Osteoblast (primary cell): Measurements from ENCODE around the gene FCN3. TPM values are rescaled to one million over a fixed set of nuclear protein-coding genes. Genes with fewer than 3 reads are reported as not detected.
A peak's percentile ranks its signal among the peaks of the same experiment; 100 is the strongest.

Source experiments
- DNase-seq: peaks from one replicate; pipeline ENCODE4 v3.0.0; 2011; ENCODE audit warnings: low spot score, mixed read lengths; ENCODE audit not compliant: insufficient read length; ENCODE audit errors: missing footprints
- H2AFZ ChIP-seq: 2 replicates; pipeline ENCODE4 v1.6.0; 2011; ENCODE audit warnings: mild to moderate bottlenecking, low read length
- H3K27ac ChIP-seq: 2 replicates; pipeline ENCODE4 v1.5.1; 2011; ENCODE audit warnings: mild to moderate bottlenecking, low read depth, low read length, moderate library complexity
- H3K27me3 ChIP-seq: 2 replicates; pipeline ENCODE4 v1.6.0; 2012; ENCODE audit warnings: mild to moderate bottlenecking, control low read depth, inconsistent platforms, low read length, moderate library complexity; ENCODE audit not compliant: insufficient read depth
- H3K36me3 ChIP-seq: 2 replicates; pipeline ENCODE4 v1.5.1; 2011; ENCODE audit warnings: mild to moderate bottlenecking, low read length, control low read depth, moderate library complexity; ENCODE audit not compliant: insufficient read depth
- H3K4me1 ChIP-seq: 2 replicates; pipeline ENCODE4 v1.5.1; 2011; ENCODE audit warnings: mild to moderate bottlenecking, low read length, control low read depth, moderate library complexity; ENCODE audit not compliant: insufficient read depth
- H3K4me2 ChIP-seq: 2 replicates; pipeline ENCODE4 v1.6.0; 2011; ENCODE audit warnings: mild to moderate bottlenecking, low read length; ENCODE audit not compliant: insufficient read depth
- H3K4me3 ChIP-seq: fragments of 200-600 bp; sonication (generic); 3 replicates; pipeline ENCODE4 v1.5.1; 2012; ENCODE audit warnings: mild to moderate bottlenecking, low read length, inconsistent platforms; ENCODE audit not compliant: insufficient read depth
- H3K79me2 ChIP-seq: 2 replicates; pipeline ENCODE4 v1.6.0; 2012; ENCODE audit warnings: mild to moderate bottlenecking, low read length, control low read depth, inconsistent platforms; ENCODE audit not compliant: insufficient read depth
- H3K9me3 ChIP-seq: 2 replicates; pipeline ENCODE4 v1.5.1; 2011; ENCODE audit warnings: low read depth, low read length, control low read depth
- H4K20me1 ChIP-seq: 2 replicates; pipeline ENCODE4 v1.6.0; 2012; ENCODE audit warnings: mild to moderate bottlenecking, low read length, control low read depth; ENCODE audit not compliant: insufficient read depth
- CTCF ChIP-seq: IDR thresholded peaks from 2 replicates; pipeline ENCODE4 v1.5.1; 2011; ENCODE audit warnings: mild to moderate bottlenecking, low read depth, low read length, moderate library complexity; ENCODE audit errors: extremely low read depth
- total RNA-seq: library from RNA; depleted of rRNA; stranded (reverse); fragments of >200 nt; gene quantifications from 2 replicates; pipeline ENCODE4 v1.2.3, GENCODE V29; 2012

Gene FCN3
- total RNA-seq, 1 donor = not detected

GRCh38 chr1:27342391-27342777, 32.2 kb downstream of the FCN3 start:
- no peak for TF ChIP-seq CTCF

GRCh38 chr1:27341525-27342252, 32.9 kb downstream of the FCN3 start, which contains the start of gene SYTL1:
SYTL1 (plus strand) TSS chr1:27342022; CDS start chr1:27345335, 3,313 bp downstream.
- peak; percentile 98 for DNase-seq
- Histone ChIP-seq H3K27ac (no peak within 1 kb of the TSS), H4K20me1 (no peaks in the 10 kb centered on the region), H3K27me3 (no peaks in the 10 kb centered on the region), H2AFZ (peak within 1 kb of the TSS; percentile 56), H3K9me3 (no peaks in the 10 kb centered on the region), H3K4me2 (peak within 1 kb of the TSS; percentile 60), H3K4me3 (peak within 1 kb of the TSS; percentile 16), H3K36me3 (no peaks in the 10 kb centered on the region), H3K4me1 (peaks cover 14% of the 10 kb centered on the region), H3K79me2 (no peaks in the 10 kb centered on the region)
- TF ChIP-seq CTCF = no peak

More at GRCh38 chr1:27342391-27342777, 32.2 kb downstream of the FCN3 start:
- Histone ChIP-seq H3K4me1 (peaks cover 14% of the 10 kb centered on the region), H4K20me1 (no peaks in the 10 kb centered on the region), H2AFZ (no peak overlapping the region), H3K36me3 (no peaks in the 10 kb centered on the region), H3K9me3 (no peaks in the 10 kb centered on the region), H3K27ac (no peak overlapping the region), H3K4me2 (no peak overlapping the region), H3K79me2 (no peaks in the 10 kb centered on the region), H3K27me3 (no peaks in the 10 kb centered on the region), H3K4me3 (no peak overlapping the region)
- DNase-seq = peak; percentile 74

GRCh38 chr1:27339213-27339612, 35.4 kb downstream of the FCN3 start:
- no peak overlapping the region for H3K4me2 ChIP-seq

More at GRCh38 chr1:27339213-27339612, 35.4 kb downstream of the FCN3 start:
- Histone ChIP-seq H3K27me3 (no peaks in the 10 kb centered on the region), H3K79me2 (no peaks in the 10 kb centered on the region), H2AFZ (no peak overlapping the region), H4K20me1 (peaks cover 1% of the 10 kb centered on the region), H3K9me3 (no peaks in the 10 kb centered on the region), H3K27ac (no peak overlapping the region), H3K4me3 (no peak overlapping the region), H3K36me3 (peaks cover 19% of the 10 kb centered on the region), H3K4me1 (peaks cover 14% of the 10 kb centered on the region)
- DNase-seq = peak; percentile 80
- no peak for TF ChIP-seq CTCF
